ENCODE data around the gene ICA1L.

DNA sequence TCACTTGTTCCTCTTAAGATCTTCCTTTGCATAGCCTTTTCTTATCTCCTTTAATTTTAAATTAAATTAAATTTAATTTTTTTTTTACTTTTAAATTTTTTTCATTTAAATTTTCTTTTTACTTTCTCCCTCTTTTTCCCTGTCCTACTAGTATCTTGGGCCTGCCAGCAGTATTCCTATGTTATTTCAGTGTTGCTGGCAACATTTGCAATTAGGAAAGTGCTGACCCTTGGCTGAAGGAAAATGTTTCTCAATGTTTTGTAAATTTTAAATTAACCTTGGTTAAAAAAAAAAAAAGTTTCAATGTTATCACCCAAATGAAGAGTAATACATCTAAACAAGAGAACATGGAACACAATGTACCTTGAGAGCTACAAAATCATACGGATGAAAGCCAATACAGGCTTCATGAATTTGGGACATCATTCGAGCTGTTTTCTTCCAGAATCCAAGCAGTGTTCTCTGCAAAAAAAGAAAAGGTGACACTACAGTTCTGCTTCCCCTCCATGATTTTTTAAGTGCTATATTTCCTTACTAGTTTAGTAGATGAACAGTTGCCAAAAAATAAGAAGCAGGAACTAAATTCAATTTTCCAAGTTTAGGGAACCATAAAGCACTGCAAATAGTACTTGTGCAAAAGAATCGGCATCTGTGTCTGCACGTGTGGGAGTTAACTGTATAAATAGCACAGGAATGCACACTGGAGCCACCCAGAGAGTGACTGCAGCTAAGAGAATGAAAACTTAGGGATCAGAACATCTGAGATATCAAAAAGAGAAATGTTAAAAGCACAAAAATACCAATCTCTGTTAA lies 55.8 kb downstream of the ICA1L start:
- TF ChIP-seq, protein P1, sequence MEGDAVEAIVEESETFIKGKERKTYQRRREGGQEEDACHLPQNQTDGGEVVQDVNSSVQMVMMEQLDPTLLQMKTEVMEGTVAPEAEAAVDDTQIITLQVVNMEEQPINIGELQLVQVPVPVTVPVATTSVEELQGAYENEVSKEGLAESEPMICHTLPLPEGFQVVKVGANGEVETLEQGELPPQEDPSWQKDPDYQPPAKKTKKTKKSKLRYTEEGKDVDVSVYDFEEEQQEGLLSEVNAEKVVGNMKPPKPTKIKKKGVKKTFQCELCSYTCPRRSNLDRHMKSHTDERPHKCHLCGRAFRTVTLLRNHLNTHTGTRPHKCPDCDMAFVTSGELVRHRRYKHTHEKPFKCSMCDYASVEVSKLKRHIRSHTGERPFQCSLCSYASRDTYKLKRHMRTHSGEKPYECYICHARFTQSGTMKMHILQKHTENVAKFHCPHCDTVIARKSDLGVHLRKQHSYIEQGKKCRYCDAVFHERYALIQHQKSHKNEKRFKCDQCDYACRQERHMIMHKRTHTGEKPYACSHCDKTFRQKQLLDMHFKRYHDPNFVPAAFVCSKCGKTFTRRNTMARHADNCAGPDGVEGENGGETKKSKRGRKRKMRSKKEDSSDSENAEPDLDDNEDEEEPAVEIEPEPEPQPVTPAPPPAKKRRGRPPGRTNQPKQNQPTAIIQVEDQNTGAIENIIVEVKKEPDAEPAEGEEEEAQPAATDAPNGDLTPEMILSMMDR (IDR thresholded peaks at IDR 0.05; ENCODE audit: low read depth, low read length): no peak
- no peak for TF ChIP-seq EZH2phosphoT487 (IDR thresholded peaks at IDR 0.05; ENCODE audit: low read depth)
